GM23338 (cell line): ENCODE data around the gene PLXNA2.

ENCODE experiments used
- CREB1 ChIP-seq: fragments of 250-450 bp; sonication (Bioruptor Pico); IDR thresholded peaks from 2 replicates; pipeline ENCODE4 v1.5.0; 2020; ENCODE audit warnings: low read depth, mild to moderate bottlenecking, moderate library complexity
- EZH2 ChIP-seq: fragments of 200-600 bp; sonication (generic); IDR thresholded peaks from one replicate; pipeline ENCODE4 v1.8.0; 2017; ENCODE audit warnings: antibody characterized with exemption, mild to moderate bottlenecking, low read depth; ENCODE audit not compliant: unreplicated experiment
- EZH2phosphoT487 ChIP-seq: fragments of 200-600 bp; sonication (generic); IDR thresholded peaks from one replicate; pipeline ENCODE4 v1.8.1; 2018; ENCODE audit warnings: antibody characterized with exemption; ENCODE audit not compliant: unreplicated experiment
- JUNB ChIP-seq: IDR thresholded peaks from one replicate; pipeline ENCODE4 v1.6.1; 2016; ENCODE audit warnings: antibody characterized with exemption; ENCODE audit not compliant: unreplicated experiment
- NANOG ChIP-seq: IDR thresholded peaks from 2 replicates; pipeline ENCODE4 v1.6.1; 2016; ENCODE audit warnings: antibody characterized with exemption, borderline replicate concordance
- POLR2AphosphoS5 ChIP-seq: IDR thresholded peaks from 2 replicates; pipeline ENCODE4 v1.6.1; 2016; ENCODE audit warnings: antibody characterized with exemption, low read depth
- ZNF114 ChIP-seq: fragments of 250-450 bp; sonication (Bioruptor Pico); IDR thresholded peaks from 2 replicates; pipeline ENCODE4 v1.5.0; 2020; ENCODE audit warnings: mild to moderate bottlenecking, moderate library complexity
- ZNF331 ChIP-seq: fragments of 250-450 bp; sonication (Bioruptor Pico); IDR thresholded peaks from 2 replicates; pipeline ENCODE4 v1.5.0; 2020; ENCODE audit warnings: low read depth, mild to moderate bottlenecking, moderate library complexity
- TF ChIP-seq, protein P1 (sequence below), 2 experiments: fragments of 200-600 bp in 1 of 2; sonication (generic) in 1 of 2; conservative IDR thresholded peaks; 2 replicates each; pipeline versions ENCODE4 v1.5.1 to v1.6.1; 2016 to 2017; ENCODE audit warnings: antibody characterized with exemption in 2 of 2, low read depth in 2 of 2, mild to moderate bottlenecking in 2 of 2, moderate library complexity in 1 of 2
- TF ChIP-seq, protein P2 (sequence below): IDR thresholded peaks from one replicate; pipeline ENCODE4 v1.6.1; 2018; ENCODE audit warnings: antibody characterized with exemption; ENCODE audit not compliant: unreplicated experiment
- TF ChIP-seq, protein P3 (sequence below): fragments of 250-450 bp; sonication (Bioruptor Pico); IDR thresholded peaks from 2 replicates; pipeline ENCODE4 v1.5.0; 2020; ENCODE audit warnings: mild to moderate bottlenecking, moderate library complexity
- TF ChIP-seq, protein P4 (sequence below): IDR thresholded peaks from 2 replicates; pipeline ENCODE4 v1.6.1; 2016; ENCODE audit warnings: antibody characterized with exemption

DNA sequence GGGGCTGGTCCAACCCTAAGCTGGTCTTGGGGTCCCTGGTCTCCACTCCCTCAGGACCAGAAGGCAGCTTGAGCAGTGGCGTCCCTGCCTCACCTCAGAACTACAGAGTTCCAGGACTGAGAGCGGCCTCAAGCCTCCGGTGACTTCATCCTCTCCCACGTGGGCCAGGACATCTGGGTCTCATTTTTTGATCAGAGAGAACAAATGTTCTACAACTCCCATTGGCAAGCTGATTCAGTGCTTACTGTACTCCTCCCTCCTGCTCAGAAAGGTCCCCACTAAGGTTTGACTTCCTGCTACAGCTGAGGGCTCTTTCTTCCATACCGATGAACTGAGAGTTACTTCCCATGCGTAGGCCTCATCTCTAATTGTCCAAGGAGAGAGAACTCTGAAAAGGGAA, 78.5 kb downstream of the PLXNA2 start:
- no peak for TF ChIP-seq POLR2AphosphoS5
- TF ChIP-seq, protein P1, sequence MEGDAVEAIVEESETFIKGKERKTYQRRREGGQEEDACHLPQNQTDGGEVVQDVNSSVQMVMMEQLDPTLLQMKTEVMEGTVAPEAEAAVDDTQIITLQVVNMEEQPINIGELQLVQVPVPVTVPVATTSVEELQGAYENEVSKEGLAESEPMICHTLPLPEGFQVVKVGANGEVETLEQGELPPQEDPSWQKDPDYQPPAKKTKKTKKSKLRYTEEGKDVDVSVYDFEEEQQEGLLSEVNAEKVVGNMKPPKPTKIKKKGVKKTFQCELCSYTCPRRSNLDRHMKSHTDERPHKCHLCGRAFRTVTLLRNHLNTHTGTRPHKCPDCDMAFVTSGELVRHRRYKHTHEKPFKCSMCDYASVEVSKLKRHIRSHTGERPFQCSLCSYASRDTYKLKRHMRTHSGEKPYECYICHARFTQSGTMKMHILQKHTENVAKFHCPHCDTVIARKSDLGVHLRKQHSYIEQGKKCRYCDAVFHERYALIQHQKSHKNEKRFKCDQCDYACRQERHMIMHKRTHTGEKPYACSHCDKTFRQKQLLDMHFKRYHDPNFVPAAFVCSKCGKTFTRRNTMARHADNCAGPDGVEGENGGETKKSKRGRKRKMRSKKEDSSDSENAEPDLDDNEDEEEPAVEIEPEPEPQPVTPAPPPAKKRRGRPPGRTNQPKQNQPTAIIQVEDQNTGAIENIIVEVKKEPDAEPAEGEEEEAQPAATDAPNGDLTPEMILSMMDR (conservative IDR thresholded peaks at IDR 0.05; ENCODE audit: low read depth in 2 of 2), result no peak
- no peak for TF ChIP-seq CREB1 (CRISPR knock-in tag)
- no peak for TF ChIP-seq EZH2phosphoT487
- TF ChIP-seq, protein P2, sequence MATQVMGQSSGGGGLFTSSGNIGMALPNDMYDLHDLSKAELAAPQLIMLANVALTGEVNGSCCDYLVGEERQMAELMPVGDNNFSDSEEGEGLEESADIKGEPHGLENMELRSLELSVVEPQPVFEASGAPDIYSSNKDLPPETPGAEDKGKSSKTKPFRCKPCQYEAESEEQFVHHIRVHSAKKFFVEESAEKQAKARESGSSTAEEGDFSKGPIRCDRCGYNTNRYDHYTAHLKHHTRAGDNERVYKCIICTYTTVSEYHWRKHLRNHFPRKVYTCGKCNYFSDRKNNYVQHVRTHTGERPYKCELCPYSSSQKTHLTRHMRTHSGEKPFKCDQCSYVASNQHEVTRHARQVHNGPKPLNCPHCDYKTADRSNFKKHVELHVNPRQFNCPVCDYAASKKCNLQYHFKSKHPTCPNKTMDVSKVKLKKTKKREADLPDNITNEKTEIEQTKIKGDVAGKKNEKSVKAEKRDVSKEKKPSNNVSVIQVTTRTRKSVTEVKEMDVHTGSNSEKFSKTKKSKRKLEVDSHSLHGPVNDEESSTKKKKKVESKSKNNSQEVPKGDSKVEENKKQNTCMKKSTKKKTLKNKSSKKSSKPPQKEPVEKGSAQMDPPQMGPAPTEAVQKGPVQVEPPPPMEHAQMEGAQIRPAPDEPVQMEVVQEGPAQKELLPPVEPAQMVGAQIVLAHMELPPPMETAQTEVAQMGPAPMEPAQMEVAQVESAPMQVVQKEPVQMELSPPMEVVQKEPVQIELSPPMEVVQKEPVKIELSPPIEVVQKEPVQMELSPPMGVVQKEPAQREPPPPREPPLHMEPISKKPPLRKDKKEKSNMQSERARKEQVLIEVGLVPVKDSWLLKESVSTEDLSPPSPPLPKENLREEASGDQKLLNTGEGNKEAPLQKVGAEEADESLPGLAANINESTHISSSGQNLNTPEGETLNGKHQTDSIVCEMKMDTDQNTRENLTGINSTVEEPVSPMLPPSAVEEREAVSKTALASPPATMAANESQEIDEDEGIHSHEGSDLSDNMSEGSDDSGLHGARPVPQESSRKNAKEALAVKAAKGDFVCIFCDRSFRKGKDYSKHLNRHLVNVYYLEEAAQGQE, result no peak
- no peak for TF ChIP-seq EZH2
- no peak for TF ChIP-seq JUNB
- TF ChIP-seq ZNF331 (CRISPR knock-in tag), result no peak
- TF ChIP-seq ZNF114 (CRISPR knock-in tag), result no peak
- no peak for TF ChIP-seq NANOG
- TF ChIP-seq, protein P3, sequence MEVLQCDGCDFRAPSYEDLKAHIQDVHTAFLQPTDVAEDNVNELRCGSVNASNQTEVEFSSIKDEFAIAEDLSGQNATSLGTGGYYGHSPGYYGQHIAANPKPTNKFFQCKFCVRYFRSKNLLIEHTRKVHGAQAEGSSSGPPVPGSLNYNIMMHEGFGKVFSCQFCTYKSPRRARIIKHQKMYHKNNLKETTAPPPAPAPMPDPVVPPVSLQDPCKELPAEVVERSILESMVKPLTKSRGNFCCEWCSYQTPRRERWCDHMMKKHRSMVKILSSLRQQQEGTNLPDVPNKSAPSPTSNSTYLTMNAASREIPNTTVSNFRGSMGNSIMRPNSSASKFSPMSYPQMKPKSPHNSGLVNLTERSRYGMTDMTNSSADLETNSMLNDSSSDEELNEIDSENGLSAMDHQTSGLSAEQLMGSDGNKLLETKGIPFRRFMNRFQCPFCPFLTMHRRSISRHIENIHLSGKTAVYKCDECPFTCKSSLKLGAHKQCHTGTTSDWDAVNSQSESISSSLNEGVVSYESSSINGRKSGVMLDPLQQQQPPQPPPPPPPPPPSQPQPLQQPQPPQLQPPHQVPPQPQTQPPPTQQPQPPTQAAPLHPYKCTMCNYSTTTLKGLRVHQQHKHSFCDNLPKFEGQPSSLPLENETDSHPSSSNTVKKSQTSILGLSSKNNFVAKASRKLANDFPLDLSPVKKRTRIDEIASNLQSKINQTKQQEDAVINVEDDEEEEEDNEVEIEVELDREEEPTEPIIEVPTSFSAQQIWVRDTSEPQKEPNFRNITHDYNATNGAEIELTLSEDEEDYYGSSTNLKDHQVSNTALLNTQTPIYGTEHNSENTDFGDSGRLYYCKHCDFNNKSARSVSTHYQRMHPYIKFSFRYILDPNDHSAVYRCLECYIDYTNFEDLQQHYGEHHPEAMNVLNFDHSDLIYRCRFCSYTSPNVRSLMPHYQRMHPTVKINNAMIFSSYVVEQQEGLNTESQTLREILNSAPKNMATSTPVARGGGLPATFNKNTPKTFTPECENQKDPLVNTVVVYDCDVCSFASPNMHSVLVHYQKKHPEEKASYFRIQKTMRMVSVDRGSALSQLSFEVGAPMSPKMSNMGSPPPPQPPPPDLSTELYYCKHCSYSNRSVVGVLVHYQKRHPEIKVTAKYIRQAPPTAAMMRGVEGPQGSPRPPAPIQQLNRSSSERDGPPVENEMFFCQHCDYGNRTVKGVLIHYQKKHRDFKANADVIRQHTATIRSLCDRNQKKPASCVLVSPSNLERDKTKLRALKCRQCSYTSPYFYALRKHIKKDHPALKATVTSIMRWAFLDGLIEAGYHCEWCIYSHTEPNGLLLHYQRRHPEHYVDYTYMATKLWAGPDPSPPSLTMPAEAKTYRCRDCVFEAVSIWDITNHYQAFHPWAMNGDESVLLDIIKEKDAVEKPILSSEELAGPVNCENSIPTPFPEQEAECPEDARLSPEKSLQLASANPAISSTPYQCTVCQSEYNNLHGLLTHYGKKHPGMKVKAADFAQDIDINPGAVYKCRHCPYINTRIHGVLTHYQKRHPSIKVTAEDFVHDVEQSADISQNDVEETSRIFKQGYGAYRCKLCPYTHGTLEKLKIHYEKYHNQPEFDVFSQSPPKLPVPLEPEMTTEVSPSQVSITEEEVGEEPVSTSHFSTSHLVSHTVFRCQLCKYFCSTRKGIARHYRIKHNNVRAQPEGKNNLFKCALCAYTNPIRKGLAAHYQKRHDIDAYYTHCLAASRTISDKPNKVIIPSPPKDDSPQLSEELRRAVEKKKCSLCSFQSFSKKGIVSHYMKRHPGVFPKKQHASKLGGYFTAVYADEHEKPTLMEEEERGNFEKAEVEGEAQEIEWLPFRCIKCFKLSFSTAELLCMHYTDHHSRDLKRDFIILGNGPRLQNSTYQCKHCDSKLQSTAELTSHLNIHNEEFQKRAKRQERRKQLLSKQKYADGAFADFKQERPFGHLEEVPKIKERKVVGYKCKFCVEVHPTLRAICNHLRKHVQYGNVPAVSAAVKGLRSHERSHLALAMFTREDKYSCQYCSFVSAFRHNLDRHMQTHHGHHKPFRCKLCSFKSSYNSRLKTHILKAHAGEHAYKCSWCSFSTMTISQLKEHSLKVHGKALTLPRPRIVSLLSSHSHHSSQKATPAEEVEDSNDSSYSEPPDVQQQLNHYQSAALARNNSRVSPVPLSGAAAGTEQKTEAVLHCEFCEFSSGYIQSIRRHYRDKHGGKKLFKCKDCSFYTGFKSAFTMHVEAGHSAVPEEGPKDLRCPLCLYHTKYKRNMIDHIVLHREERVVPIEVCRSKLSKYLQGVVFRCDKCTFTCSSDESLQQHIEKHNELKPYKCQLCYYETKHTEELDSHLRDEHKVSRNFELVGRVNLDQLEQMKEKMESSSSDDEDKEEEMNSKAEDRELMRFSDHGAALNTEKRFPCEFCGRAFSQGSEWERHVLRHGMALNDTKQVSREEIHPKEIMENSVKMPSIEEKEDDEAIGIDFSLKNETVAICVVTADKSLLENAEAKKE, result no peak
- TF ChIP-seq, protein P4, sequence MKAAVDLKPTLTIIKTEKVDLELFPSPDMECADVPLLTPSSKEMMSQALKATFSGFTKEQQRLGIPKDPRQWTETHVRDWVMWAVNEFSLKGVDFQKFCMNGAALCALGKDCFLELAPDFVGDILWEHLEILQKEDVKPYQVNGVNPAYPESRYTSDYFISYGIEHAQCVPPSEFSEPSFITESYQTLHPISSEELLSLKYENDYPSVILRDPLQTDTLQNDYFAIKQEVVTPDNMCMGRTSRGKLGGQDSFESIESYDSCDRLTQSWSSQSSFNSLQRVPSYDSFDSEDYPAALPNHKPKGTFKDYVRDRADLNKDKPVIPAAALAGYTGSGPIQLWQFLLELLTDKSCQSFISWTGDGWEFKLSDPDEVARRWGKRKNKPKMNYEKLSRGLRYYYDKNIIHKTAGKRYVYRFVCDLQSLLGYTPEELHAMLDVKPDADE, result no peak
